GM23338 (cell line): ENCODE data around the gene PPIP5K2.

ENCODE experiments used
- CREB1 ChIP-seq: fragments of 250-450 bp; sonication (Bioruptor Pico); IDR thresholded peaks from 2 replicates; pipeline ENCODE4 v1.5.0; 2020; ENCODE audit warnings: low read depth, mild to moderate bottlenecking, moderate library complexity
- EZH2 ChIP-seq: fragments of 200-600 bp; sonication (generic); IDR thresholded peaks from one replicate; pipeline ENCODE4 v1.8.0; 2017; ENCODE audit warnings: antibody characterized with exemption, mild to moderate bottlenecking, low read depth; ENCODE audit not compliant: unreplicated experiment
- EZH2phosphoT487 ChIP-seq: fragments of 200-600 bp; sonication (generic); IDR thresholded peaks from one replicate; pipeline ENCODE4 v1.8.1; 2018; ENCODE audit warnings: antibody characterized with exemption; ENCODE audit not compliant: unreplicated experiment
- NANOG ChIP-seq: IDR thresholded peaks from 2 replicates; pipeline ENCODE4 v1.6.1; 2016; ENCODE audit warnings: antibody characterized with exemption, borderline replicate concordance
- POLR2AphosphoS5 ChIP-seq: IDR thresholded peaks from 2 replicates; pipeline ENCODE4 v1.6.1; 2016; ENCODE audit warnings: antibody characterized with exemption, low read depth
- ZNF114 ChIP-seq: fragments of 250-450 bp; sonication (Bioruptor Pico); IDR thresholded peaks from 2 replicates; pipeline ENCODE4 v1.5.0; 2020; ENCODE audit warnings: mild to moderate bottlenecking, moderate library complexity
- TF ChIP-seq, protein P1 (sequence below): IDR thresholded peaks from one replicate; pipeline ENCODE4 v1.6.1; 2018; ENCODE audit warnings: antibody characterized with exemption; ENCODE audit not compliant: unreplicated experiment
- TF ChIP-seq, protein P2 (sequence below): IDR thresholded peaks from 2 replicates; pipeline ENCODE4 v1.6.1; 2016; ENCODE audit warnings: antibody characterized with exemption
- TF ChIP-seq, protein P3 (sequence below), 2 experiments: fragments of 200-600 bp in 1 of 2; sonication (generic) in 1 of 2; conservative IDR thresholded peaks; 2 replicates each; pipeline versions ENCODE4 v1.5.1 to v1.6.1; 2016 to 2017; ENCODE audit warnings: antibody characterized with exemption in 2 of 2, low read depth in 2 of 2, mild to moderate bottlenecking in 2 of 2, moderate library complexity in 1 of 2

DNA sequence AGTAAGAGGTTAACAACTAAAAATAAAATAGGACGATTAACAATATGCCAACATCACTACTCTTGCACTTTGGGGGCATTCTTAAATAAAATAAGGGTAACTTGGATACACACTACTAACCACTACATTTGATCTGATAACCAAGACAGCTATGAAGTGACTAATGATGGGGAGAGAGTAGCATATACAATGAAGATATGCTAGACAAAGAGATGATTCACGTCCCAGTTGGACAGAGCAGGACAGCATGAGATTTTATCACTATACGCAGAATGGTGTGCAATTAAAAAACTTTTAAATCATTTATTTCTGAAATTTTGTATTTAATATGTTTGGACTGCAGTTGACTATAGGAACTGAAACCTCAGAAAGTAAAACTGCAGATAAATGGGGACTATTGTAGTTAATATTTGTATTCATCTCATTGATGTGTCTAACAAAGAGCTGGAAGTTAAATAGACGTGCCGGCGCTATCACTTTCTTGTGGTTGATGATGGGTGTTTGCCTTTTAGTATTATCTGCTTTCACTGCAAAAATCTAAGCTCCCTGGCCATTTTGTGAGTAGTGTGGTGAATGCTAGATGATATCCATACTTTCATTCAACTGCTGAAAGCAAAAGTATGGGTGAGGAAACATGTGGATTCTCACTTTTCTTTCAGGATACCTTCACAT, 18.9 kb upstream of the PPIP5K2 start:
- TF ChIP-seq, protein P1, sequence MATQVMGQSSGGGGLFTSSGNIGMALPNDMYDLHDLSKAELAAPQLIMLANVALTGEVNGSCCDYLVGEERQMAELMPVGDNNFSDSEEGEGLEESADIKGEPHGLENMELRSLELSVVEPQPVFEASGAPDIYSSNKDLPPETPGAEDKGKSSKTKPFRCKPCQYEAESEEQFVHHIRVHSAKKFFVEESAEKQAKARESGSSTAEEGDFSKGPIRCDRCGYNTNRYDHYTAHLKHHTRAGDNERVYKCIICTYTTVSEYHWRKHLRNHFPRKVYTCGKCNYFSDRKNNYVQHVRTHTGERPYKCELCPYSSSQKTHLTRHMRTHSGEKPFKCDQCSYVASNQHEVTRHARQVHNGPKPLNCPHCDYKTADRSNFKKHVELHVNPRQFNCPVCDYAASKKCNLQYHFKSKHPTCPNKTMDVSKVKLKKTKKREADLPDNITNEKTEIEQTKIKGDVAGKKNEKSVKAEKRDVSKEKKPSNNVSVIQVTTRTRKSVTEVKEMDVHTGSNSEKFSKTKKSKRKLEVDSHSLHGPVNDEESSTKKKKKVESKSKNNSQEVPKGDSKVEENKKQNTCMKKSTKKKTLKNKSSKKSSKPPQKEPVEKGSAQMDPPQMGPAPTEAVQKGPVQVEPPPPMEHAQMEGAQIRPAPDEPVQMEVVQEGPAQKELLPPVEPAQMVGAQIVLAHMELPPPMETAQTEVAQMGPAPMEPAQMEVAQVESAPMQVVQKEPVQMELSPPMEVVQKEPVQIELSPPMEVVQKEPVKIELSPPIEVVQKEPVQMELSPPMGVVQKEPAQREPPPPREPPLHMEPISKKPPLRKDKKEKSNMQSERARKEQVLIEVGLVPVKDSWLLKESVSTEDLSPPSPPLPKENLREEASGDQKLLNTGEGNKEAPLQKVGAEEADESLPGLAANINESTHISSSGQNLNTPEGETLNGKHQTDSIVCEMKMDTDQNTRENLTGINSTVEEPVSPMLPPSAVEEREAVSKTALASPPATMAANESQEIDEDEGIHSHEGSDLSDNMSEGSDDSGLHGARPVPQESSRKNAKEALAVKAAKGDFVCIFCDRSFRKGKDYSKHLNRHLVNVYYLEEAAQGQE, result no peak
- TF ChIP-seq, protein P2, sequence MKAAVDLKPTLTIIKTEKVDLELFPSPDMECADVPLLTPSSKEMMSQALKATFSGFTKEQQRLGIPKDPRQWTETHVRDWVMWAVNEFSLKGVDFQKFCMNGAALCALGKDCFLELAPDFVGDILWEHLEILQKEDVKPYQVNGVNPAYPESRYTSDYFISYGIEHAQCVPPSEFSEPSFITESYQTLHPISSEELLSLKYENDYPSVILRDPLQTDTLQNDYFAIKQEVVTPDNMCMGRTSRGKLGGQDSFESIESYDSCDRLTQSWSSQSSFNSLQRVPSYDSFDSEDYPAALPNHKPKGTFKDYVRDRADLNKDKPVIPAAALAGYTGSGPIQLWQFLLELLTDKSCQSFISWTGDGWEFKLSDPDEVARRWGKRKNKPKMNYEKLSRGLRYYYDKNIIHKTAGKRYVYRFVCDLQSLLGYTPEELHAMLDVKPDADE, result no peak
- TF ChIP-seq, protein P3, sequence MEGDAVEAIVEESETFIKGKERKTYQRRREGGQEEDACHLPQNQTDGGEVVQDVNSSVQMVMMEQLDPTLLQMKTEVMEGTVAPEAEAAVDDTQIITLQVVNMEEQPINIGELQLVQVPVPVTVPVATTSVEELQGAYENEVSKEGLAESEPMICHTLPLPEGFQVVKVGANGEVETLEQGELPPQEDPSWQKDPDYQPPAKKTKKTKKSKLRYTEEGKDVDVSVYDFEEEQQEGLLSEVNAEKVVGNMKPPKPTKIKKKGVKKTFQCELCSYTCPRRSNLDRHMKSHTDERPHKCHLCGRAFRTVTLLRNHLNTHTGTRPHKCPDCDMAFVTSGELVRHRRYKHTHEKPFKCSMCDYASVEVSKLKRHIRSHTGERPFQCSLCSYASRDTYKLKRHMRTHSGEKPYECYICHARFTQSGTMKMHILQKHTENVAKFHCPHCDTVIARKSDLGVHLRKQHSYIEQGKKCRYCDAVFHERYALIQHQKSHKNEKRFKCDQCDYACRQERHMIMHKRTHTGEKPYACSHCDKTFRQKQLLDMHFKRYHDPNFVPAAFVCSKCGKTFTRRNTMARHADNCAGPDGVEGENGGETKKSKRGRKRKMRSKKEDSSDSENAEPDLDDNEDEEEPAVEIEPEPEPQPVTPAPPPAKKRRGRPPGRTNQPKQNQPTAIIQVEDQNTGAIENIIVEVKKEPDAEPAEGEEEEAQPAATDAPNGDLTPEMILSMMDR (conservative IDR thresholded peaks at IDR 0.05; ENCODE audit: low read depth in 2 of 2), result no peak
- TF ChIP-seq POLR2AphosphoS5 (no peak), EZH2 (no peak), EZH2phosphoT487 (no peak), CREB1 (CRISPR knock-in tag) (no peak), ZNF114 (no peak), NANOG (no peak)
